Left ventricle myocardium inferior (tissue), 1 donor: ENCODE measurements around the gene TPK1. TPM values are rescaled to one million over a fixed set of nuclear protein-coding genes. Genes with fewer than 3 reads are reported as not detected.

ENCODE experiments used
- DNase-seq: peaks from one replicate; pipeline ENCODE4 v3.0.0-alpha.2; 2020
- H3K27ac ChIP-seq: fragments of 200-600 bp; replicated peaks from 2 replicates; pipeline ENCODE4 v1.8.0; 2021
- H3K27me3 ChIP-seq: fragments of 200-600 bp; 2 replicates; pipeline ENCODE4 v1.8.0; 2021; ENCODE audit warnings: low read depth
- H3K36me3 ChIP-seq: fragments of 200-600 bp; 2 replicates; pipeline ENCODE4 v1.8.0; 2021
- H3K4me1 ChIP-seq: fragments of 200-600 bp; 2 replicates; pipeline ENCODE4 v1.8.0; 2021
- H3K4me3 ChIP-seq: fragments of 200-600 bp; 2 replicates; pipeline ENCODE4 v1.8.0; 2021; ENCODE audit warnings: mild to moderate bottlenecking, moderate library complexity
- H3K9me3 ChIP-seq: fragments of 200-600 bp; replicated peaks from 2 replicates; pipeline ENCODE4 v1.8.0; 2021
- intact Hi-C: fragments of 100-400 bp; cut with micrococcal nuclease; formaldehyde crosslinking; loops from one replicate; pipeline ENCODE4 v1.11.0; 2022
- total RNA-seq: library from RNA; stranded (reverse); fragmentation: NEBNext Ultra II Directional; extraction: Animal tissue kit (Norgen Biotek cat#: 25700); gene quantifications from one replicate; pipeline ENCODE4 v1.2.1, GENCODE V29; 2021
- TF ChIP-seq, protein P1 (sequence below): fragments of 200-600 bp; IDR thresholded peaks from 2 replicates; pipeline ENCODE4 v1.8.0; 2021; ENCODE audit warnings: antibody characterized with exemption, mild to moderate bottlenecking, borderline replicate concordance
- donor health status: DM: no; HTN: yes; CAD: no; lungs with severe emphysema.

TPK1 gene
- total RNA-seq, 1 donor from 2014 or later = 3.5 TPM

DNA sequence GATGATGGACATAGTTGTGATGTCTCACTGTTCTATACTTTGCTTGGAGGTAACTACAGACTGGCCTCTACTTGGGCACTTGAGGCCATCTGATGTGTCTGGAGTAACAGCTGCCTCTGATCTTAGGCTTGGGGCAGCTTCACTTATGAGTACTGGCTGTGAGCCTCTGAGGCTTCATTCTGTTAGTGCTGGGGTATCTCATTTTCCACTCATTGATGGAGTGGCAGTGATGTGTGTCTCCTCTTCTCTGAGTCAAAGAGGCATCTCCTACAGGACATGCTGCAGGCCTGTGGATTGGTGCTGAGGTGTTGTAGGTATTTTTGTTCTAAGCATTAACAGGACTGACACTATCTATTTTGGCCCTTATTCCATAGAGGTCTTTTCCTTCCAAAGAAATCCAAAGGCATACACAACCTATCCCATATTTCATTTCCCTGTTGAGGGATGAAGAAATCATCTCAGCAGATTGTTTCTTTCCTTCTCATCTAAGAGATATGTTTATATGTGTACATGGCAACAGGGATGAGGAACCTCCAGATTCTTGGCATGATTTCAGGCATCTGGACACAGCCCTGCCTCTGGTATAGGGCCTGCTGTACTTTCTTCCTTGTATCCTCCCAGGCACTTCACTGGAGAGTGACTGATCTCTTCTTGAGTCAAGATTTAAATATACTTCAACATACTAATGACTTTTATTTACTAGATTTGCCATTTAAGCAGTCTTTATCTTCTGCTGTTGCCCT is 366.7 kb downstream of the TPK1 start:
- intact Hi-C loops = no loop called here
- Histone ChIP-seq H3K27ac (no peak overlapping the region), H3K36me3 (no peaks in the 10 kb centered on the region), H3K9me3 (peaks cover 3% of the 10 kb centered on the region), H3K4me1 (peaks cover 8% of the 10 kb centered on the region), H3K4me3 (no peak overlapping the region), H3K27me3 (no peaks in the 10 kb centered on the region)
- no peak for DNase-seq
- TF ChIP-seq, protein P1, sequence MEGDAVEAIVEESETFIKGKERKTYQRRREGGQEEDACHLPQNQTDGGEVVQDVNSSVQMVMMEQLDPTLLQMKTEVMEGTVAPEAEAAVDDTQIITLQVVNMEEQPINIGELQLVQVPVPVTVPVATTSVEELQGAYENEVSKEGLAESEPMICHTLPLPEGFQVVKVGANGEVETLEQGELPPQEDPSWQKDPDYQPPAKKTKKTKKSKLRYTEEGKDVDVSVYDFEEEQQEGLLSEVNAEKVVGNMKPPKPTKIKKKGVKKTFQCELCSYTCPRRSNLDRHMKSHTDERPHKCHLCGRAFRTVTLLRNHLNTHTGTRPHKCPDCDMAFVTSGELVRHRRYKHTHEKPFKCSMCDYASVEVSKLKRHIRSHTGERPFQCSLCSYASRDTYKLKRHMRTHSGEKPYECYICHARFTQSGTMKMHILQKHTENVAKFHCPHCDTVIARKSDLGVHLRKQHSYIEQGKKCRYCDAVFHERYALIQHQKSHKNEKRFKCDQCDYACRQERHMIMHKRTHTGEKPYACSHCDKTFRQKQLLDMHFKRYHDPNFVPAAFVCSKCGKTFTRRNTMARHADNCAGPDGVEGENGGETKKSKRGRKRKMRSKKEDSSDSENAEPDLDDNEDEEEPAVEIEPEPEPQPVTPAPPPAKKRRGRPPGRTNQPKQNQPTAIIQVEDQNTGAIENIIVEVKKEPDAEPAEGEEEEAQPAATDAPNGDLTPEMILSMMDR = no peak

DNA sequence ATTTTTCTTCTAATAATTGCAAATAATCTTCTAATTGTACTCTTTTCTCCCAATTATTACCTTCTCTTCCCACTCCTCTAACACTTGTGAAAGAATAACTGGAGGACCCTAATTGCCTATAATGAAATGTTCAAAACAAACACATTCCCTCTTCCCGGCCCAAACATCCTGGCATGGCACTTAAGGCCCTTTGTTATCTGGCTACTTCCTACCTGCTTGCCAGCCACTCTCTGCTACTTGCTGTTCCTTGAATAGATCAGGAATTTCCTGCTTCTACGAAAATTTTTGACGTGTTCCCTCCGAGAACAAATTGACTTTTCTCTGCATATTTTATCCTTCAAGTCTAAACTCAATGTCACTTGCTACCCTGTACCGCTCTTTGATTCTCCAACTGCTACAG is 376.2 kb downstream of the TPK1 start:
- H3K4me3 ChIP-seq = no peak overlapping the region
- no peaks in the 10 kb centered on the region for H3K4me1 ChIP-seq
- no peaks in the 10 kb centered on the region for H3K36me3 ChIP-seq
- peaks cover 13% of the 10 kb centered on the region for H3K9me3 ChIP-seq
- no peaks in the 10 kb centered on the region for H3K27me3 ChIP-seq
- DNase-seq = no peak
- TF ChIP-seq, protein P1 = no peak
- H3K27ac ChIP-seq = no peak overlapping the region
- intact Hi-C loops = no loop called here

DNA sequence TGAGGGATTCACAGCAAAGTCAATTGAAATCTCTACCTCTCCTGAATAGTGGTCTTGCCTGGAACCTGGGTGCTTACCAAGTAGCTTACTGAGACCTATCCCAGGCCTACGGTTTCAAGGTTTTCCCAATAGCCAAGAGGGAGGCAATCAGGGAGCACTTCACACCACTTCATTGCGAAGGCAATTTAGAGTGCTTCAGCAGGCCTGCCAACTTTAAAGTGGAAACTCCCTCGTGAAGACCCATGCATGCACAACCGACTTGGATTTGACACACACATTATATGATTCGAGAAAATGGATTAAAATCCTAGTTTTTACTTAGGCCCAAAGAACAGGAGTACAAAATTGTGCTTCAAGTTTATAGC is 380.8 kb downstream of the TPK1 start:
- H3K9me3 ChIP-seq = no peaks in the 10 kb centered on the region
- no peak overlapping the region for H3K27ac ChIP-seq
- H3K27me3 ChIP-seq = no peaks in the 10 kb centered on the region
- TF ChIP-seq, protein P1 = no peak
- no peak overlapping the region for H3K4me3 ChIP-seq
- H3K4me1 ChIP-seq = no peaks in the 10 kb centered on the region
- no peak for DNase-seq
- no peaks in the 10 kb centered on the region for H3K36me3 ChIP-seq
- intact Hi-C loops = no loop called here

DNA sequence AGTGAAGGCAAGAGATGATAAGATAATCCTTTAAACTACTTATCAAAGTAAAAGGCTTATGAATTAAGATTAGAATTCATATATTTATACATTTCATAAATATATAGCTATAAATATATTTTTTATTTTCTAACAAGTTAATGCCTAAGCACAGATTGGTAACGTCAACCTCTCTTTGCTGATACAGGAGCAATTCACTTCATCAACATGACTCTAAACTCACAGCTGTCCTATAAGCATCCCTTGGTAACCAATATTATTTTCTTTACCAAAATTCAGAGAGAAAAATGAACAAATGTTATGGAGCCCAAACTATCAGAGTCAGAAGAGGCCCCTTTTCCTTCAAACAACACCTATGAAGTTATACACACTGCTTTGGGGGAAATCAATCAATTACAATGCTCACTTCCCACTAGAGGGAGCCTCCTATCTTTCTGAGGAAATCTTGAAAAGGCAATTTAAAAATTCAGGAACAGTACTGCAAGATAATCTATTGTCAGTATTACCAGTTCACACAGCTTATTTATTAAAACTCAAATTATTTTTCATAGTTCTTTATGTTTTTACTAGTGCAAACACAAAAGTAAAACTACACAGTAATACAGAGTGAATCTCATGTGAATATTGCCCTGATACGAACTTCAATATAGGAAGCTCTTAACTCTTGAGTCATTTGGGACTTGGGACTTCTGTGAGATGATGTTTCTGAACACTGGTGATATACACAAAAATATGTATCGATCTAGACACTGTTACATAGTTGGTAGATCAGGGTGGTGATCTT is 381.4 kb downstream of the TPK1 start:
- TF ChIP-seq, protein P1 = peak; percentile 48

DNA sequence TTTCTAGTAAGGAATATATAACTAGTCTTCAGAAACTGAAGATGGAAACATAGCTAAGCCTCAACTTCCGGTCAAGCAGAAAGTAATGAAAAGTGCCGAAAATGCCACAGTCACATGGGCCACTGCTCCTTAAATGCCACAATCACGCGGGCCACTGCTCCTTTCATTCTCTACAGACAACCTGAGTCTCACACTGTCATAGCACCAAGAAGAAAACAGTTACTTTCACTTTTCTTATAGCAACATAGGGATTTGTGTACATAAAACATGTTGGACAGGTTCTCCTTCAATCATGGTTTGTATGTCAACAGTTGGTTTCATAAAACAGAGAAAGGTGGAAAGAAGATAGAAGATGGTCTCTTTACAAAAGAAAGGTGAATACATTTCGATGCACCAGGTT is 383.8 kb downstream of the TPK1 start:
- Histone ChIP-seq H3K36me3 (no peaks in the 10 kb centered on the region), H3K4me1 (no peaks in the 10 kb centered on the region), H3K4me3 (no peak overlapping the region), H3K27ac (no peak overlapping the region), H3K9me3 (no peaks in the 10 kb centered on the region), H3K27me3 (no peaks in the 10 kb centered on the region)
- DNase-seq = no peak
- intact Hi-C loops = no loop called here
- TF ChIP-seq, protein P1 = no peak

More for the DNA sequence above, 381.4 kb downstream of the TPK1 start:
- DNase-seq = no peak
- Histone ChIP-seq H3K4me1 (no peaks in the 10 kb centered on the region), H3K27ac (no peak overlapping the region), H3K36me3 (no peaks in the 10 kb centered on the region), H3K27me3 (no peaks in the 10 kb centered on the region), H3K4me3 (no peak overlapping the region), H3K9me3 (no peaks in the 10 kb centered on the region)
- intact Hi-C loops = no loop called here
